Gastrocnemius medialis (tissue), 4 donors: ENCODE measurements around the gene THSD7A.

Experiments
- CTCF ChIP-seq, 5 experiments: fragments of 450-650 bp in 3 of 5; fragments of 200-600 bp in 2 of 5; sonication (generic) in 2 of 5; IDR thresholded peaks in 4 of 5; conservative IDR thresholded peaks in 1 of 5; 1 replicate in 4 of 5; 2 replicates in 1 of 5; pipeline ENCODE4 v1.5.1; 2016 to 2019; ENCODE audit warnings: antibody characterized with exemption in 5 of 5, mild to moderate bottlenecking in 3 of 5, moderate library complexity in 3 of 5
- POLR2A ChIP-seq, 2 donors: fragments of 450-650 bp; IDR thresholded peaks; one replicate each; pipeline ENCODE4 v1.6.1; 2017; ENCODE audit warnings: antibody characterized with exemption in 2 of 2, mild to moderate bottlenecking in 2 of 2, moderate library complexity in 2 of 2

GRCh38 chr7:11336432-11336831 is 495.6 kb downstream of the THSD7A start:
- TF ChIP-seq CTCF (IDR thresholded peaks at IDR 0.05 in 4 of 5, conservative IDR thresholded peaks at IDR 0.05 in 1 of 5): no peak
- no peak for TF ChIP-seq POLR2A (IDR thresholded peaks at IDR 0.05)
